ENCODE measurements around the gene CCDC92. TPM values are rescaled to one million over a fixed set of nuclear protein-coding genes. Genes with fewer than 3 reads are reported as not detected.

CCDC92 gene
- total RNA-seq, 1 donor from 2014 or later, result 31.0 TPM

- TF ChIP-seq CTCF (IDR thresholded peaks at IDR 0.05), result no peak
- DNase-seq (ENCODE audit: low spot score in 2 of 2), result no peak
- Histone ChIP-seq H3K27ac (no peak overlapping the region), H3K4me3 (no peak overlapping the region), H3K4me1 (no peaks in the 10 kb centered on the region), H3K36me3 (peaks cover 25 to 41% of the 10 kb centered on the region in 2 donors), H3K9me3 (no peaks in the 10 kb centered on the region), H3K27me3 (no peaks in the 10 kb centered on the region)
- intact Hi-C loops (cut with DNase I), result no loop called here
Measured at GRCh38 chr12:124010687-124011086, 38.1 kb upstream of the CCDC92 start.

- intact Hi-C loops (cut with DNase I), result no loop called here
- Histone ChIP-seq H3K4me1 (no peaks in the 10 kb centered on the region), H3K27me3 (no peaks in the 10 kb centered on the region), H3K27ac (no peak overlapping the region), H3K36me3 (peaks cover 25 to 41% of the 10 kb centered on the region in 2 donors), H3K9me3 (no peaks in the 10 kb centered on the region), H3K4me3 (no peak overlapping the region)
- TF ChIP-seq CTCF (IDR thresholded peaks at IDR 0.05), result no peak
- DNase-seq (ENCODE audit: low spot score in 2 of 2), result no peak
Measured at GRCh38 chr12:124009781-124010180, 37.1 kb upstream of the CCDC92 start.

- intact Hi-C loops (cut with DNase I), result no loop called here
- no peak for TF ChIP-seq CTCF (IDR thresholded peaks at IDR 0.05)
- H3K9me3 ChIP-seq, result no peaks in the 10 kb centered on the region
- H3K4me3 ChIP-seq, result no peak overlapping the region
- no peak overlapping the region for H3K27ac ChIP-seq
- H3K27me3 ChIP-seq, result no peaks in the 10 kb centered on the region
- H3K4me1 ChIP-seq, result no peaks in the 10 kb centered on the region
- peaks cover 19 to 39% of the 10 kb centered on the region in 2 donors for H3K36me3 ChIP-seq
- no peak for DNase-seq (ENCODE audit: low spot score in 2 of 2)
Measured at GRCh38 chr12:124008595-124008994, 36.0 kb upstream of the CCDC92 start.

- H3K36me3 ChIP-seq, result peaks cover 18 to 33% of the 10 kb centered on the region in 2 donors
- no peaks in the 10 kb centered on the region for H3K27me3 ChIP-seq
- H3K4me3 ChIP-seq, result no peak overlapping the region
- H3K9me3 ChIP-seq, result no peaks in the 10 kb centered on the region
- H3K27ac ChIP-seq, result no peak overlapping the region
- TF ChIP-seq CTCF (IDR thresholded peaks at IDR 0.05), result no peak
- no peaks in the 10 kb centered on the region for H3K4me1 ChIP-seq
- intact Hi-C loops (cut with DNase I), result no loop called here
- DNase-seq (ENCODE audit: low spot score in 2 of 2), result no peak
Measured at GRCh38 chr12:124007826-124008570, 35.4 kb upstream of the CCDC92 start.

GRCh38 chr12:124006846-124007713 is 34.4 kb upstream of the CCDC92 start:
- intact Hi-C loops (cut with DNase I), result no loop called here
- Histone ChIP-seq H3K4me1 (no peaks in the 10 kb centered on the region), H3K9me3 (no peaks in the 10 kb centered on the region), H3K27ac (no peak overlapping the region), H3K36me3 (peaks cover 12 to 24% of the 10 kb centered on the region in 2 donors), H3K27me3 (no peaks in the 10 kb centered on the region), H3K4me3 (no peak overlapping the region)
- TF ChIP-seq CTCF (IDR thresholded peaks at IDR 0.05), result no peak
- no peak for DNase-seq (ENCODE audit: low spot score in 2 of 2)
